ENCODE data around the gene DOK7. TPM values are rescaled to one million over a fixed set of nuclear protein-coding genes. Genes with fewer than 3 reads are reported as not detected.

DOK7 gene, protein sequence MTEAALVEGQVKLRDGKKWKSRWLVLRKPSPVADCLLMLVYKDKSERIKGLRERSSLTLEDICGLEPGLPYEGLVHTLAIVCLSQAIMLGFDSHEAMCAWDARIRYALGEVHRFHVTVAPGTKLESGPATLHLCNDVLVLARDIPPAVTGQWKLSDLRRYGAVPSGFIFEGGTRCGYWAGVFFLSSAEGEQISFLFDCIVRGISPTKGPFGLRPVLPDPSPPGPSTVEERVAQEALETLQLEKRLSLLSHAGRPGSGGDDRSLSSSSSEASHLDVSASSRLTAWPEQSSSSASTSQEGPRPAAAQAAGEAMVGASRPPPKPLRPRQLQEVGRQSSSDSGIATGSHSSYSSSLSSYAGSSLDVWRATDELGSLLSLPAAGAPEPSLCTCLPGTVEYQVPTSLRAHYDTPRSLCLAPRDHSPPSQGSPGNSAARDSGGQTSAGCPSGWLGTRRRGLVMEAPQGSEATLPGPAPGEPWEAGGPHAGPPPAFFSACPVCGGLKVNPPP
- total RNA-seq (2021): 0.26 TPM in 1 of 2 replicates, not detected in the other
- long read RNA-seq, partial matches to known transcripts: 0 of 1 reads
- long read RNA-seq, other reads (novel, unspliced or antisense): 1 of 1 reads

GRCh38 chr4:3462790-3463415 is at the start of gene DOK7:
DOK7 (plus strand) TSS chr4:3463306; CDS start chr4:3463376, 70 bp downstream.
- Histone ChIP-seq H3K18ac (ENCODE audit: insufficient read length, low read depth, low read length) (no peak within 1 kb of the TSS), H4K91ac (ENCODE audit: insufficient read length, low read depth, low read length) (no peak within 1 kb of the TSS), H3K79me2 (ENCODE audit: insufficient read depth, low read length) (no peaks in the 10 kb centered on the region), H3K79me1 (ENCODE audit: insufficient read depth, low read depth, low read length, poor library complexity, severe bottlenecking) (no peaks in the 10 kb centered on the region), H3K14ac (ENCODE audit: insufficient read depth, low read length) (no peak within 1 kb of the TSS), H2AK5ac (ENCODE audit: insufficient read length, low read length) (no peak within 1 kb of the TSS), H2BK15ac (ENCODE audit: low read depth, low read length) (no peak within 1 kb of the TSS), H2AFZ (ENCODE audit: low read length) (no peak within 1 kb of the TSS), H3K9ac (ENCODE audit: extremely low read depth, insufficient read length, low read length) (no peak within 1 kb of the TSS), H3T11ph (ENCODE audit: low read length) (no peak within 1 kb of the TSS), H2BK5ac (ENCODE audit: insufficient read length, low read length) (no peak within 1 kb of the TSS), H2BK20ac (ENCODE audit: low read depth, low read length, poor library complexity, severe bottlenecking) (no peak within 1 kb of the TSS), H3K56ac (ENCODE audit: insufficient read length, low read depth, low read length) (no peak within 1 kb of the TSS), H3K23ac (ENCODE audit: insufficient read length, low read depth, low read length) (no peak within 1 kb of the TSS), H3K27ac (ENCODE audit: insufficient read length, low read depth, low read length) (no peak within 1 kb of the TSS), H4K20me1 (ENCODE audit: control insufficient read depth, insufficient read depth, insufficient read length) (no peaks in the 10 kb centered on the region), H3K4ac (ENCODE audit: low read depth, low read length) (no peak within 1 kb of the TSS), H3K27me3 (ENCODE audit: insufficient read depth, low read length) (peaks cover 2% of the 10 kb centered on the region; the same call in 1 of the 2 replicates), H3K23me2 (ENCODE audit: insufficient read length, low read depth, low read length, poor library complexity, severe bottlenecking) (no peaks in the 10 kb centered on the region), H4K8ac (replicated peaks; ENCODE audit: insufficient read length, low read depth, low read length) (no peak within 1 kb of the TSS), H3K4me1 (ENCODE audit: insufficient read depth, low read length) (no peaks in the 10 kb centered on the region), H4K5ac (ENCODE audit: insufficient read length, low read depth, low read length) (no peak within 1 kb of the TSS), H3K9me3 (ENCODE audit: control insufficient read depth, low read depth, low read length) (no peaks in the 10 kb centered on the region), H3K4me2 (ENCODE audit: insufficient read depth, insufficient read length, low read length) (no peak within 1 kb of the TSS), H2BK120ac (ENCODE audit: low read depth, low read length, poor library complexity, severe bottlenecking) (no peak within 1 kb of the TSS), H2BK12ac (ENCODE audit: insufficient read length, low read depth, low read length) (no peak within 1 kb of the TSS)
- H3K27me3 Mint-ChIP-seq (ENCODE audit: low read depth): peaks cover 72% of the 10 kb centered on the region
- peaks cover 0 to 5% (median 0%) of the 10 kb centered on the region in 3 experiments; a peak in 1 of 7 replicates for H3K36me3 Mint-ChIP-seq (ENCODE audit: insufficient read depth in 1 of 3, low read depth in 3 of 3)
- no CpG with 5 or more reads among the region's 44 CpGs for WGBS (ENCODE audit: extremely low coverage, insufficient read length, low lambda C conversion rate)
- no peak for DNase-seq
- H3K4me1 Mint-ChIP-seq: peaks cover 9 to 10% of the 10 kb centered on the region in 2 experiments; a peak in 2 of 4 replicates
- H3K9me3 Mint-ChIP-seq: 0 out of 5 replicates have a peak, but pooled peaks cover 0 to under 1% of the 10 kb centered on the region in 2 experiments
- peak within 1 kb of the TSS; percentile 50 to 65; a peak in 3 of 5 replicates for H3K4me3 Mint-ChIP-seq
- no peak for TF ChIP-seq CTCF (conservative IDR thresholded peaks at IDR 0.05)
- no peak within 1 kb of the TSS for H3K27ac Mint-ChIP-seq

Measured in H9 (cell line).